Hepatocyte (in vitro differentiated cells): Measurements from ENCODE around the gene MAPK8. TPM values are rescaled to one million over a fixed set of nuclear protein-coding genes. Genes with fewer than 3 reads are reported as not detected.
A peak's percentile ranks its signal among the peaks of the same experiment; 100 is the strongest.

ENCODE experiments used
- DNase-seq: peaks from one replicate; pipeline ENCODE4 v3.0.0-alpha.2; 2016; ENCODE audit warnings: low spot score
- H2AFZ ChIP-seq: fragments of 200-600 bp; sonication (generic); 2 replicates; pipeline ENCODE4 v1.6.0; 2016; ENCODE audit warnings: antibody characterized with exemption, mild to moderate bottlenecking
- H3K27ac ChIP-seq: fragments of 200-600 bp; sonication (generic); 2 replicates; pipeline ENCODE4 v1.5.1; 2016; ENCODE audit warnings: mild to moderate bottlenecking
- H3K27me3 ChIP-seq: fragments of 200-600 bp; sonication (generic); 2 replicates; pipeline ENCODE4 v1.6.1; 2016
- H3K36me3 ChIP-seq: fragments of 200-600 bp; sonication (generic); replicated peaks from 2 replicates; pipeline ENCODE4 v1.5.1; 2016; ENCODE audit warnings: low read depth; ENCODE audit not compliant: insufficient read depth
- H3K4me1 ChIP-seq: fragments of 200-600 bp; sonication (generic); 2 replicates; pipeline ENCODE4 v1.5.1; 2016; ENCODE audit warnings: mild to moderate bottlenecking, moderate library complexity; ENCODE audit not compliant: insufficient read depth
- H3K4me2 ChIP-seq: fragments of 200-600 bp; sonication (generic); 2 replicates; pipeline ENCODE4 v1.6.0; 2016
- H3K4me3 ChIP-seq: fragments of 200-600 bp; sonication (generic); 2 replicates; pipeline ENCODE4 v1.5.1; 2016; ENCODE audit warnings: mild to moderate bottlenecking
- H3K79me2 ChIP-seq: fragments of 200-600 bp; sonication (generic); 2 replicates; pipeline ENCODE4 v1.6.0; 2017; ENCODE audit warnings: mild to moderate bottlenecking
- H3K9me2 ChIP-seq: fragments of 200-600 bp; sonication (generic); replicated peaks from 2 replicates; pipeline ENCODE4 v1.6.0; 2017; ENCODE audit warnings: mild to moderate bottlenecking; ENCODE audit not compliant: insufficient read depth
- H3K9me3 ChIP-seq: fragments of 200-600 bp; sonication (generic); 2 replicates; pipeline ENCODE4 v1.5.1; 2016; ENCODE audit warnings: low read depth, mild to moderate bottlenecking
- H4K20me1 ChIP-seq: fragments of 200-600 bp; sonication (generic); 2 replicates; pipeline ENCODE4 v1.6.0; 2016; ENCODE audit warnings: mild to moderate bottlenecking; ENCODE audit not compliant: insufficient read depth, poor library complexity, severe bottlenecking
- EZH2 ChIP-seq: fragments of 200-600 bp; sonication (generic); IDR thresholded peaks from 2 replicates; pipeline ENCODE4 v1.6.1; 2016; ENCODE audit warnings: antibody characterized with exemption, mild to moderate bottlenecking, borderline replicate concordance
- EZH2phosphoT487 ChIP-seq: fragments of 200-600 bp; sonication (generic); IDR thresholded peaks from one replicate; pipeline ENCODE4 v1.6.1; 2018; ENCODE audit warnings: antibody characterized with exemption, mild to moderate bottlenecking, low read depth, moderate library complexity; ENCODE audit not compliant: unreplicated experiment, severe bottlenecking
- WGBS: methylation state at CpG from one replicate; pipeline ENCODE4 v1.1.6; 2016; ENCODE audit warnings: low lambda C conversion rate; ENCODE audit errors: missing lambda C conversion rate; 5-methylcytosine and 5-hydroxymethylcytosine counted together
- polyA plus RNA-seq: library from polyadenylated mRNA; unstranded; fragments of >200 nt; fragmentation: Nextera tagmentation; extraction: Ambion mirVana; gene quantifications from 2 replicates; pipeline ENCODE4 v1.2.1, GENCODE V29; 2016
- total RNA-seq: library from RNA; depleted of rRNA; stranded (reverse); fragments of >200 nt; gene quantifications from 2 replicates; pipeline ENCODE4 v1.2.3, GENCODE V29; 2014
- TF ChIP-seq, protein P1 (sequence below): fragments of 200-600 bp; sonication (generic); IDR thresholded peaks from 2 replicates; pipeline ENCODE4 v1.5.1; 2016; ENCODE audit warnings: antibody characterized with exemption, mild to moderate bottlenecking; ENCODE audit not compliant: poor library complexity

The MAPK8 gene
- total and polyA plus RNA-seq, 2 experiments from 2014 or later: 20.9 to 73.2 TPM

DNA sequence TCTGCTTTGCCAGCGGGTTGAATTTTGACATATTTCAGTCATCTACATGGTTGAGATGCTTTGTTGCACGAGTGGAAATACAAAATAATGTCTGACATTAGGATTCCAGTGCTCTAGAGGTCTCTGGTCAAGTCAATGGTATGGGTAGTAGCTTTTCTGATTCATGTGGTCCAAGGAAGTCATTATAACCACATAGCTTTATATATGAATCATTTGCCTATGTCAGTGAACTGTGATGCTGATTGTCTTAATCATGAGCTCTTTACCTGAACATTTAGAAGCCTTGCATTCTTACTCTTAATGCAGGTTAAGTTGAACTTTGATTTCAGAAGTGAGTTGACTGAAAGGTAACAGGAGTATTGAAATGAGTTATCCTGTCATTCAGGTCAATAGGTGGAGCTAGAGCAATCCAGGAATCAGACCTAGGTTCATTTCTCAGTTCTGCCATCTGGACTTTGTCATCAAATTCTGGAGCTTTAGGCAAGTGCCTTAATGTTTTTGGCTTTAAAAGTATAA is 3.3 kb downstream of the MAPK8 start:
- Histone ChIP-seq H3K4me2 (peak overlapping the region; percentile 15), H3K9me2 (no peaks in the 10 kb centered on the region), H2AFZ (no peak overlapping the region), H3K79me2 (peaks cover 74% of the 10 kb centered on the region), H4K20me1 (peaks cover 45% of the 10 kb centered on the region), H3K4me3 (no peak overlapping the region), H3K9me3 (no peaks in the 10 kb centered on the region), H3K27me3 (no peaks in the 10 kb centered on the region), H3K36me3 (no peaks in the 10 kb centered on the region), H3K27ac (peak overlapping the region; percentile 4), H3K4me1 (peaks cover 11% of the 10 kb centered on the region)
- peak; percentile 43 for DNase-seq
- 62% methylated on average over 2 of the region's 2 CpGs for WGBS
- TF ChIP-seq EZH2: no peak
- TF ChIP-seq, protein P1, sequence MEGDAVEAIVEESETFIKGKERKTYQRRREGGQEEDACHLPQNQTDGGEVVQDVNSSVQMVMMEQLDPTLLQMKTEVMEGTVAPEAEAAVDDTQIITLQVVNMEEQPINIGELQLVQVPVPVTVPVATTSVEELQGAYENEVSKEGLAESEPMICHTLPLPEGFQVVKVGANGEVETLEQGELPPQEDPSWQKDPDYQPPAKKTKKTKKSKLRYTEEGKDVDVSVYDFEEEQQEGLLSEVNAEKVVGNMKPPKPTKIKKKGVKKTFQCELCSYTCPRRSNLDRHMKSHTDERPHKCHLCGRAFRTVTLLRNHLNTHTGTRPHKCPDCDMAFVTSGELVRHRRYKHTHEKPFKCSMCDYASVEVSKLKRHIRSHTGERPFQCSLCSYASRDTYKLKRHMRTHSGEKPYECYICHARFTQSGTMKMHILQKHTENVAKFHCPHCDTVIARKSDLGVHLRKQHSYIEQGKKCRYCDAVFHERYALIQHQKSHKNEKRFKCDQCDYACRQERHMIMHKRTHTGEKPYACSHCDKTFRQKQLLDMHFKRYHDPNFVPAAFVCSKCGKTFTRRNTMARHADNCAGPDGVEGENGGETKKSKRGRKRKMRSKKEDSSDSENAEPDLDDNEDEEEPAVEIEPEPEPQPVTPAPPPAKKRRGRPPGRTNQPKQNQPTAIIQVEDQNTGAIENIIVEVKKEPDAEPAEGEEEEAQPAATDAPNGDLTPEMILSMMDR: peak; percentile 29

DNA sequence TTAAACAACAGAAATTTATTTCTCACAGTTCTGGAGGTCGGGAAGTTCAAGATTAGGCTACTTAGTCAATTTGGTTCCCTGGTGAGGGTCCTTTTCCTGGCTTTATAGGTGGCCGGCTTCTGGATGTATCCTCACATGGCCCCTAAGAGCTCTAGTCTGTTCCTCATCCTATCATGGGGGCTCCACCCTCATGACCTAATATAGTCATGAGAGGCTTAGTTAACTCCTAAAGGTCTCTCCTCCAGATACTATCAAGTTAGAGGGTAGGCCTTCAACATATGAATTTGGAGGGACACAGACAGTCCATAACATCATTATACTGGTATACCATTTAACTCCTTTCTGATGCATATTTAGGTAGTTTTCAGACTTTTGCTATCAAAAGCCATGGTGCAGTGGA is 7.6 kb downstream of the MAPK8 start:
- no peak overlapping the region for H3K4me2 ChIP-seq
- no peaks in the 10 kb centered on the region for H3K9me3 ChIP-seq
- WGBS: 98% methylated on average over 2 of the region's 2 CpGs
- peaks cover 96% of the 10 kb centered on the region for H3K79me2 ChIP-seq
- no peaks in the 10 kb centered on the region for H3K36me3 ChIP-seq
- TF ChIP-seq, protein P1: no peak
- TF ChIP-seq EZH2phosphoT487: no peak
- no peak overlapping the region for H2AFZ ChIP-seq
- H3K4me1 ChIP-seq: peaks cover 4% of the 10 kb centered on the region
- H3K4me3 ChIP-seq: no peak overlapping the region
- no peak for DNase-seq
- H4K20me1 ChIP-seq: peaks cover 43% of the 10 kb centered on the region
- no peaks in the 10 kb centered on the region for H3K27me3 ChIP-seq
- H3K9me2 ChIP-seq: no peaks in the 10 kb centered on the region
- H3K27ac ChIP-seq: no peak overlapping the region

DNA sequence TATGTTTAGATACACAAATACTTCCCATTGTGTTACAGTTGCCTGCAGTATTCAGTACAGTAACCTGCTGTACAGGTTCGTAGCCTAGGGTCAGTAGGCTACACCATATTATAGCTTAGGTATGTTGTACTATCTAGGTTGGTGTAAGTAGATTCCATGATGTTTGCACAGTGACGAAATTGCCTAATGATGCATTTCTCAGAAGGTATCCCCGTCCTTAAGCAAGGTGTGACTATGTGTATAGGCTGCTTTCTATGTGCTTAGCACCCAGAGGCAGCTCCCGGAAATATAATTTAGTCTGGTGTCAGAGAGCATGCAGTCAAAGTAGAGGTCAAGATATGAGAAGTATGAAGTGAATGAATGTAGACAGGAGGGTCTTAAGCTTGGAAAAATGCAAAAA is 9.8 kb downstream of the MAPK8 start:
- Histone ChIP-seq H3K4me3 (no peak overlapping the region), H2AFZ (no peak overlapping the region), H3K36me3 (no peaks in the 10 kb centered on the region), H3K9me2 (no peaks in the 10 kb centered on the region), H3K9me3 (no peaks in the 10 kb centered on the region), H3K79me2 (peaks cover 98% of the 10 kb centered on the region), H3K27ac (peak overlapping the region; percentile 3), H3K4me1 (no peaks in the 10 kb centered on the region), H4K20me1 (peaks cover 31% of the 10 kb centered on the region), H3K27me3 (no peaks in the 10 kb centered on the region), H3K4me2 (no peak overlapping the region)
- WGBS: 69% methylated on average over 4 of the region's 4 CpGs
- TF ChIP-seq EZH2: no peak
- no peak for TF ChIP-seq EZH2phosphoT487
- TF ChIP-seq, protein P1: no peak
- DNase-seq: peak; percentile 24
